HG02642 (cell line): ENCODE data around the gene HDAC3.

Experiments
- ATAC-seq: cut with Tn5 transposase; IDR thresholded peaks from one replicate; pipeline ENCODE4 v1.9.1; 2021; ENCODE audit warnings: mild to moderate bottlenecking; ENCODE audit not compliant: unreplicated experiment, poor library complexity

The HDAC3 gene

DNA sequence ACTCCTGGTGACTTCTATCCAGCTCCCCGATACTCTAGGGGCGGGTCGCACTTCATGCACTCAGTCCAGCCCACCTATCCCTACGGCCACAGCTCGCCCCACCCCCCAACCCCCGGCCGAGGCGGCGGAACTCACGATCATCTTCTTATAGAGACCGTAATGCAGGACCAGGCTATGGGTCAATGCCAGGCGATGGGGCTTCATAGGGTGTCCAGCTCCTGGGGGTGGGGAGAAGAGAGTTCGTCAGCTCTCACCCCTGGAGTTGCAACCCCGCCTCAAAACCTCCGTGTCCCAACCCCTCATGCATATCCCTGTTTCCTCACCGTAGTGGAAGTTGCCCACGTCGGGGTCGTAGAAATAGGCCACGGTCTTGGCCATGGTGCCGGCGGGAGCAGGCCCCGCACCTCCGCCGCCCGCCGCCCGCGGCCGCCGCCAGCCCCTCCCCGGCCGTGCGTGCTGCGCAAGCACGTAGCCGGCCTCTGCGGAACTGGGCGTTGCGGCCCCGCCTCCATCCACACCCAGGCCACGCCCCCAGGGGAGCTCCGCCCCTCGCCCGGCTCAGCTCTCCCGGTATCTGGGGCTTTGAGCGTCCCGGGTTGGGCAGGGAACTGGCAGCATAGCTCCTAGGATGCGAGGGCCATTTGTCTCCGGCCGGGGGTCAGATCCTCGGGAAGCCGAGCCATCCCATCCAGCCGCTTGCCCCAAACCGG lies at the start of gene HDAC3, which contains the start of gene RELL2:
Gene HDAC3 (minus strand): TSS at position 437 of the 710 bp plus-strand sequence. CDS start 59 bp downstream, at position 378.
Gene RELL2 (plus strand): TSS at position 585 of the 710 bp plus-strand sequence. CDS start 1,229 bp downstream, outside the sequence.
- ATAC-seq: peak; percentile 79

DNA sequence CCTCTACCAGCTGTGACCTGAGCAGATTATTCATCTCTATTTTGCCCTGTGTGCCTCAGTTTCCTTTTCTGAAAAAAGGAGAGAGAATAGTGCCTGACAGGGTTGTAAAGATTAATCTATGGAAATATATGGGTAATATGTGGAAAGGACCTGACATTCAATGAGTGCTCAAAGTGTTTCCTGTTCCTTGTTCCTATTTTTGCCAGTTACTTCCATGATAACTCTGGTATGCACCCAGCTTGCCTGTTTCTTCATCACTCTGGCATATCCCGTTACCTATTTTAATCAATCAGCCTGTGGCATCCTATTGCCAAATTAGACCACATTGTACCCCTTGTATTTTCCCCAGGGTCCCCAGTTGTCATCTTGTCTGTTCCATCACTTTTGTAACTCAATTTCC lies 48.9 kb upstream of the HDAC3 start:
- ATAC-seq: no peak

DNA sequence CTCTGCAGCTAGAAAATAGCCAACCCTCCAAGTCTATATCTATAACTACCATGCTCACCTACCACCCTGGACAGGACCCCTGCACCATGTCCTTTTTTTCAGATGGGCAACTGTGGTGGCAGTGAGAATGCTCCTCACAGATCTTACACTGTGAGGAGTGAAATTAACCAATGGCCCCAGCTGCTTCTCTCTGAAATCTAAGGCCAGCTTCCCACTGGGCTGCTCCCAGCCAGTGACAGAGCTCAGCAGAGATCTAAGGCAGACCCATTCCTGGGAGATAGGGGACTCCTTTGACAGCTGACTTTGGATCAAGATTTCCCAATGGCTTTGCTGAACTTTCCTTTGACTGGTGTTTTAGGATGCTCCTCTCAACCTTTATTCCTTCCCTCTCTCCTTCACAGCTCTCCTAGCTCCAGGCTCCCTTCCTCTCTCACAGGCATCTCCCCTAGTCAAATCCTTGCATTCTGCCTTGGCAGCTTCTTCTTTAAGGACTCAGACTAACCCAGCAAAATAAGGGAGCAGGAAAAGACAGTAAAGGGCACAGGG lies 47.0 kb upstream of the HDAC3 start:
- no peak for ATAC-seq

DNA sequence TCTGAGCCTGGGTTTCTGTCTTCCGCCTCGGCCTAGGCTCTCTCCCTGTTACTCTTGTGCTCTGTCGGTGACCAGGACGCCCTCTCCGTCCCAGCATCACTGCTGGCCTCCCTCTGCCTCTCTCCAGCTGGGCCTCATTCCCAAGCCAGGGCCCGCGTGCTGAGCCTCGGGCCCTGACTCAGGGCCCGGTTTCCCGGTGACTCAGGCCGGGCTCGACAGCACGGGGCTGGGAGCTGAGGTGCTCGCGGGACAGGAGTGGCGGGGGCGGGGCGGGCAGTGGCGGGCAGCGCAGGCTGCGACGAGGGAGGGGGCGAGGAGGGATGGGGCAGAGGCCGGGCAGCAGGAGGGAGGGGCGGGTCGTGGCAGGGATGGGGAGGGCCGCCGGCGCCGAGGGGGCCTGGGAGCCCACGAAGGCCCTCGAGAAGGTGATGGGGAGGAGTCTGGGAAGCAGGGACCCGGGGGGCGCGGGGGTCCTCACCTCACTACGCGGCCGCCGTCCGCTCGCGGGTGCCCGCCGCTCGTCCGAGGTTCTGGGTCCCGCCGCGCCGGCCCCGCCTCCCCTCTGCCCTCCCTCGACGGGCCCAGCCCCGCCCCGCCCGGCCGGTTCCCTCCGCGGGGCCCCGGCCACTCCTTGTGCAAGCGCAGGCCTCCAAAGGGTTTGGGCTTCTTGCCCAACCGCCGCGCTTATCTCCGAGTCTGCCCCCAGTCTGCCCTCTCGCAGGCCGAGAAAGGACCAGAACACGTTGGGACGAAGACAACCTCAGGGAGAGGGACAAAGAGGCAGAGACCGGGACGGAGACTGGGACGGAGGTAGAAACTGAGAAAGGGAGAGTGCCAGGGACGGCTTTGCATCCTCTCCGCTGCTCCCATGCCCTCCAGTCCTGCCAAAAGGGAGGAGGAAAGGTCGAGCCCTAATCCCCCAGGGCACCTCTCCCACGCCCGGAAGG lies 45.3 kb upstream of the HDAC3 start, which contains the start of gene ARAP3:
Gene ARAP3 (minus strand): TSS at position 536 of the 947 bp plus-strand sequence. CDS start 1,744 bp downstream, outside the sequence.
- no peak for ATAC-seq

DNA sequence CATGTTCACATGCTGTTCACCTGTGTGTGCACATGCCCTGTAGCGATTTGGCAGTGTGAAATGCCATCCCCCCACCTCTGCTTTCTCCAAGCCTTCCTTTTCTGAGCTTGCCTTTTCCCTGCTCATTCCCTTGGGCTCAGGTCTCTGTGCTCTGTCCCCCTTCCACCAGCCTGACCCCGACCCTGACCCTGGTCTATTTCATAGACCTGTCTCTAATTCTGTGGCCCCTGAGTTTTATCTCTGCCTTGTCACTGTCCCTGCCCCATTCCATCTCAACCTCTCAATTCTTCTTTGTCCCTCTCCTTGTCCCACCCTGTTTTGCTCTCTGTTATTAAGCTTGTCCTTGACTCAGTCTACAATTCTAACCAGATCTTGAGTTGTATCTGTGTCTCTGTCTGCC lies 44.6 kb upstream of the HDAC3 start:
- no peak for ATAC-seq

DNA sequence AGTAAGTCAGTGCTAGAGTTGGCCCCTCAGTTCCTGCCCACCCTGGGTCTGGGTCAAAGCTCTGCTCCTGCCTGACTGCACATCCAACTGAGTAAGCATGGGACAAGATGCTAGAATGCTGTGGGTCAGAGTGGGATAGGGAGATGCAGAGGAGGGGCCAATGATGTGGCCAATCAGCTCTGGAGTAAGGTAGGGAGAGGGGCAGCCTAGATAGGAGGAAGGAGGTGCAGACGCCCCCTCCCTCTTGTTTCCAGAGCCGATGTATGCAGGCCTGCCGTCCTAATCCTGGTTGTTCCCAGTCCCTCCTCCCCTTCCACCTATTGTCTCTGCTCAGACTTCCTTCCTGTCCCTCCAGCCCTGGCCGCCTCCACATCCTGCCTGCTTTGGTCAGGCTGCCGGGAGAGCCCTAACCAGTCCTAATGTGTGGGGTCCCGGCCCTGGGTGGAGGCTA lies 44.1 kb upstream of the HDAC3 start:
- ATAC-seq: no peak

DNA sequence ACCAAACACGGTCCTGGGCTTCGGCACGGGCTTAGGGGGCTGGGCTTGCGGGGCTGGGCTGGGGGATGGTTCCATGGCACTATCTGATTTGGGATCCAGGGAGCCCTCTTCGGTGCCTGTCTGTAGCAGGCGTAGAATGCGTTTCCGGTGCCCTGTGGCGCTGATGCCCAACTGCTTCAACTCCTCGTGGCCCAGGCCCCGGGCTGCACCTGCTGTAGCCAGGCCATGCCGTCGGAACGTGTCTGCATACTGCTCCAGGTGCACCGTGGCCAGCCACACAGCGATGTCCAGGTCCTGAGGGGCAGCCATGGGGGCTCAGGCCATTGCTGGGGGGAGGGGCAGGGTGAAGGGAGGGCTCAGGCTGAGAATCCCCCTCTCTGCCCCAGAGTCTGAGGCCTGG lies 43.5 kb upstream of the HDAC3 start:
- no peak for ATAC-seq

DNA sequence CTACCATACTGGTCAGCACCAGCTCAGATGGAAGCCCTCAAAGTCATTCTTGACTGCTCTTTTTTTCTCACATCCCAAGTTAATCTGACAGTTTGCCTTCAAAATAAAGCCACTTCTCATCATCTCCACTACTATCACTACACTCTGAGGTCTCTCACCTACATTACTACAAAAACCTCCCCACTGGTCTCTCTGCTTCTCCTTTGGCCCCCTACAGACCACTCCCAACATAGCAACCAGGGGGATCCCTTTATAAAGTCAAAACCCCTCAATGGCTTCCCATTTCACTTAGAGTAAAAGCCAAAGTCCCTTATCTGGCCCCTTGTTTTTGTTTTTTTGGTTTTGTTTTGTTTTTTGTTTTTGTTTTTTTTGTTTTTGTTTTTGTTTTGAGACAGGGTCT lies 40.8 kb upstream of the HDAC3 start:
- no peak for ATAC-seq

DNA sequence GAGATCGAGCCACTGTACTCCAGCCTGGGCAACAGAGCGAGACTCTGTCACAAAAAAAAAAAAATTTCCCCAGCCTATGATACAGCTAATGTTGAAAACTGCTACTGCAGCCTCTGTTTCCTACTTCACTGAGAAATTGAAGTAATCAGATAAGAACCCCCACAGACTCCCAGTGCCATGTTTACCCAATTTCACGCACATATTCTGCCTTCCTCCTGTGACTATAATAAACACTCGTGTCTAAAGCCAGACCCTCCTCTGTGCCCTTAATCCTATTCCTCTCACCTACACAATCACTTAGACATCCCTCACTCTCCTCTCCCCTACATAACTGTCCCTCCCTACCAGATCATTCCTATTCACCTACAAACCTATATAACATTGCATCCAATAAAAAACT lies 39.0 kb upstream of the HDAC3 start:
- ATAC-seq: no peak

DNA sequence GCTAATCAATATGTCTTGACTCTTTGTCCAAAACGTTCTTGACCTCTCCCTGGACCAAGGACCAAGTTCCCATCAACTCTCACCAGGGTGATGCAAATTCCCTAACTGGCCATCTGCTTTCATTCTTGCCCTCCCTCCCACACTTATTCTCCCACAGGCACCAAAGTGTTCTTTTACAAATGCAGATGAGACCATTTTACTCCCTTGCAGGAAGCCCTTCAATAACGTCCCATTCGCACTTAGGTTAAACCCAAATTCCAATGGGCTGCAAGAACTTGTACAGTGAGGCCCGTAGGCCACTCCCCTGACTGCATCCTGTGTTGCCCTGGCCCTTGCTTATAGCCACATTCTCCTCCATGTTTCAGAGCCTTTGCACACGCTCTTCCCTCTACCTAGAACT lies 38.1 kb upstream of the HDAC3 start:
- ATAC-seq: no peak

DNA sequence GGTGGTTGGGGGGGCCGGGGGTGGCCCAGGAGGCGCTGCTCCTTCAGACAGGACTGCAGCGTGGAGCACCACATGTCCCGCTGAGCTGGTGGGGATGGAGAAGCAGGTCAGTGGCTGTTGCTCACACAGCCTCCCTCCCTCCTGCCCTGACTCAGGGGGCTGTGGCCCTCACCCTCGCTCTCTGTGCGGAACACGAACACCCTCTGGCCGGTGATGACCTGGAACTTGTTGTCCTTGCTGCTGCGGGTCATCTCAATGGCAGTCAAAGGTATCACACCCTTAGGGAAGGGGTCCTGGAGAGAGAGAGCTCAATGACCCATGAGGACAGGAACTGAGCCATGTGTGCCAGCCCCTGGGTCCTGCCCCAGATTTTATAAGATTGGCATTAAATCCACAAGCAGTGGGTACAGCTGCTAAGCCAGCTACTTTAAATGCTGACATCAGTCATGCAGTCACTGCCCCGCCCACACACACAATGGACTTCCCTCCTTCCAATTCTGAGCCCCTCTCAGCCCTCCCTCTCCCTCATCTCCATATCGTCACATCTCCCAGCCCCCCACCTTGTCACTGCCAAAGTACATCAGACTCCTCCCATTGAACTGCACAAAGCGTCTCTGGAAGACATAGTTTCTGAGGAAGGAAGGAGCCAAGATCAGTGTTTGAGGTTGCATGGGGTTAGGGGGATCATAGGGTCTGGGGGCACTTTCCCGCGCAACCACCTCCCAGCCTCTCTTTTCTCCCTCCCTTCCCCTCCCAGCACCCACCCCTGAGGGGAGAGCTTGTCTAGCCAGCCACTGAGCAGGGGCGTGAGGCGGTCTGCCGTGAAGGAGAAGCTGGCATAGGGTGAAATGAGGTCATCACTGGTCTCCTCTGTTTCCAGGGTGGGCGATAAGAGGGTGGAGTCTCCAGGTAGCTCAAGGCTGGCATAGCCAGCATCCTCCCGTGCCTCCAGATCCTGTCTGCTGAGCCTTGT lies 36.5 kb upstream of the HDAC3 start:
- ATAC-seq: no peak

DNA sequence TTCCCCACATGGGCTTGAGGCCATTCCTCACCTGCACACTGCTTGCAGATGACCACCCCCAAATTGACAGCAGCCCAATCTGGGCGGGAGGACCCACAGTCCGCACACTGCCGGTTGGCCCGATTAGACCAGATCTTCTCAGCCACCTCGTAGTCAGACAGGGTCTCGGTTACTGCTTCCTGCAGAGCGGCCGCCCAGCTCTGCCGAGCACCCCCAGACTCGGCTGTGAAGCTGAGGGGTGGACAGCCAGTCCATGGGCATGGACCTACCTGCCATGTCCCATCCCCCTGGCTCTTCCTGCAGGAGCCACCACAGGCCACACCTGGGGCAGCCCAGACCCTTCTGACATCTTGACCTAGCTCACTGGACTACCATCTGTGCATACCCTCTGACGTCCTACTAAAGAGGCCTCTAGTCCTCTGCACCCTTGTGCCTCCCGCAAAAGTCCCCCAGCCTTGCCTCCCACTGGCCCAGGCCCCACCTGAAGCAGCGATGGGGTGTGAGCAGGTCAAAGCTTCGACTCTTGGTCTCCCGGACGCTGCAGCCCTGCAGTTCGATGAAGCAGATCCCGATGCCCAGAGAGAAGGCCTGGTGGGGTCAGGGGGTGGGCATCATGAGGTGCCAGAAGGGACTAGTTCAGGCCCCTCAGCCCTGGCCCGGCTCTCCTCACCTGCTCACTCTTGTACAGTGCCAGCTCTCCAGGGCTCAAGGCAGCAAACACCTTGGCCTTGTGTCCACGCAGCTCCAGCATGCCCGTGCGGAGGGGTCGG lies 35.6 kb upstream of the HDAC3 start:
- ATAC-seq: no peak

DNA sequence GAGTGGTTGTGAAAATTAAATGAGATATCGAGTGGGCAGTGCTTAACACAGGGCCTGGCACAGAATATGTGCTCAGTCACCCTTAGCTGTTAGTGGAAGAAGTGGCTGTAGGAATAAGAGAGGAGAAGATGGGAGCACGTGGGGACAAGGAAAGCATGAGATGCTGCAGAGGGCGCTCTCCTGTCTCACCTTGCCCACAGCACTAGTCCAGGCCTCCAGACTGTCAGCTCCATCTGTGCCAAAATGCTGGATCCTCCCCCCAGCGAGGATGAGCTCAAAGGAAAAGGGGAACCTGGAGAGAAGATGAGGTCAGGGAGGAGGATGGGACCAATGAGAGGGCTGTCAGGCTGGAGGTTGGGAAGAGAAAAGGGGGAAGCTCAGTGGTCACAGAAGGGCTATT lies 32.9 kb upstream of the HDAC3 start:
- no peak for ATAC-seq

DNA sequence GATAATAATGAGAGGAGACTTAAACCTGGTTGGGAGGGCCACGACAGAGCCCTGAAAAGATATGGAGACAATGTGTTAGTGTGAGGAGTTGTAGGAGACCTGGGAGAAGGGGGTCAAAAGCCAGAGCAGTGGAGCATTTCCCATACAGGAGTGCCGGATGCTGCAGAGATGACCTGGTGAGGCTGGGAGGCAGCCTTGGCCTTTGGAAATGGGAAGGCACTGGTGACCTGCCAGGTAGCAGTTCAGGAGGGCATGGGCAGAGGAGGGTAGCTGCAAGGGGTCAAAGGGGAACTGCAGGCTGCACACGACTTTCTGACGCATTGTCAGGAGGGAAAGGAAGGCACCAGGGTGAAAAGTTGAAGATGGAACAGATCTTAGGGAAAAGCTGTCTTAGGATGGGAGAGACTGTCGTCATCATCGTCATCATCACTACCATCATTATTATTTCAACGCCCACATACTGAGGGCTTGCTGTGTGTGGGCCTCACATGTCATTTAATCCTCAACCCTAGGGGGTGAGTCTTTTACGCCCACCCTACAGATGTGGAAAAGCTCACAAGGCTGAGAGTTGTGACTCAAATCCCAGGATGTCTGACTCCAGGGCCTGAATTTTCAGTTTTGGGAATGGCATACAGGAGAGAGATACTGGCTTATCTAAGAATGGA lies 32.1 kb upstream of the HDAC3 start:
- ATAC-seq: no peak

DNA sequence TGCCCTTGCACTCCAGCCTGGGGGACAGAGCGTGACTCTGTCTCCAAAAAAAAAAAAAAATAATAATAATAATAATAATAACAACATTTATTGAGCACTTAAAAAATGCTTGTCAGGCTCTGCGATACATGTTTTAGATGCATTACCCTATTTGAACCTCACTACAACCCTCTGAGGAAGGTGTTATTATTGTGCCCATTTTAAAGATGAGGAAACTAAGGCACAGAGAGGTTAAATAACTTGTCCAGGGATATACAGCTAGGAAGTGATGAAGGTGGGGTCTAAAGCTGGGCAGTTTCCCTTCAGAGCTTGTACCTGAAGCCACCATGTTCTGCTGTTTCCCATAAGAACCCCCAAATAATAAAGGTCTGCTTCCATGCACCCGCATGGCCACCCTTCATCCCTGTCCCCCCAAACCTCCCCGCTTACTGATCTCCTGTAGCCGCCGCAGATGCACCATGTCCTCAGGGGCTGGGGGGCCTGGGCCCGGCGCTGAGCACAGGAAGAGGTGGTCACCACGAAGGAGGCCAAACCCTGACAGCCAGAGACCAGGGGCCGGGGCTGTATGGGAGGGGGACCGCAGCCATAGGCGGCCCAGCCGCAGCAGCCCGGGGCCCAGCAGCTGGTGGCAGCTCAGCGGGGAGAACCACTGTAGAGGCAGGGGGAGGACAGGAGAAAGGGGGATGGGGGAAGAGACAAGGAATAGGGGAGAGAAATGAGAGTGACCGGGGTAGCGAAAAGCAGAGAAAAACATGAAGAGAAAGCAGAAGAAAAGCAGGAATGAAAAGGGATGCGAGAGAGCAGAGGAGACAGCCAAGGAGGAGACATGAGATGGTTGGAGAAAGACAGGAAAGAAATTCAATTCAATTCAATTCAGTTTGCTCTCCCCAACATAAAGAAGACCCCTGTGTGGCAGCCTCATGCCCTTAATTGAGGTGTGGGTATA lies 29.6 kb upstream of the HDAC3 start:
- ATAC-seq: no peak

DNA sequence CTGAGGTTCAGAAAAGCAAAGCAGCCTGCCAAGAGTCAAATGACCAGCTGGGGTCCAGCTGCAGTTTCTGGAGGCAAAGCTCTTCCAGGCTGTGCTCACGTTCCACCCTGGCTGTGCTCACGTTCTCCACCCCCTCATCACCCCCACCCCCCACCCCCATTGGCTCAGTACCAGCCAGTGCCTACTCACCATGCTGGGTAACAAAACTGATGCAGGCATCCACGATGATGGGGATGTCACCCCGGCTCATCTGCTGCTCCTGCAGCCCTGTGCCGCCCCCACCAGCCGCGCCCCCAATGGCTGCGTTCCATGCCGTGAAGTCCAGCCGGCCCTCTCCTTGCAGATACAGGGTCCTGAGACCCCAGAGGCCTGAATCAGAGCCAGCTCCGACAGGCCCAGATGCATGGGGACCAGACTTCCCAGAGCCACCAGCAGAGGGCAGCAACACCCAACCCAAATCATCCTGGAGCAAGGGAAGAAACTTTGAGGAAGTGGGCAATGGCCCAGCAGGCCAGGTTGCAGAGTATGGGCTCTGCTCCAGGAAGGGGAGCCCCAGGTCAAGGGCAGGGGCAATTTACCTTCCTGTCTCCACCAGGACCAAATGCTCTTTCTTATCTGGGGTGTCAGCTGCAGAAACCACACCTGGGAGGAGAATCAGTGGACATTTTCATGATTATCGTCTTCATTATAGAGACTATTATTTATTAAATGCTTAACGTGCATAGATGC lies 28.2 kb upstream of the HDAC3 start:
- ATAC-seq: peak; percentile 97

DNA sequence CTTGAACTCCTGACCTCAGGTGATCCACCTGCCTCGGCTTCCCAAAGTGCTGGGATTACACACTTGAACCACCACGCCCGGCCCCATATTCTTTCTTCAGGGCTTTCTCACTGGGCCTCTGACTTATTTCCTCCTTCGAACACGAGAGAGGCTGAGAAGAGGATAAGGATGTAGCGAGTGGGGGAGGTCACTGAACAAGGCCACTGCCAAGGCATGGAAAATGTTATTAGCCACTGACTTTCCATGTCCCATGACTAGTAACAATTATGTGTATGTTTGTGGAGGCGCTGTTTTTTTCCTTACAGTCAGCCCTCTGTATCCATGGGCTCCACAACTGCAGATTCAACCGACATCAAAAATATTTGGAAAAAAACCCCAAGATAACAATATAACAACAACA lies 26.9 kb upstream of the HDAC3 start:
- ATAC-seq: no peak
